Upper lobe of left lung (tissue), 4 donors: ENCODE data around the gene TPST1.

Source experiments
- CTCF ChIP-seq, 6 experiments: fragments of 450-650 bp in 4 of 6; fragments of 200-600 bp in 2 of 6; sonication (generic) in 2 of 6; IDR thresholded peaks; one replicate each; pipeline ENCODE4 v1.5.1; 2016 to 2019; ENCODE audit warnings: antibody characterized with exemption in 6 of 6
- EP300 ChIP-seq, 4 donors: sonication (generic); formaldehyde crosslinking; IDR thresholded peaks; one replicate each; pipeline ENCODE4 v1.5.1; 2017; ENCODE audit warnings: antibody characterized with exemption in 4 of 4, control low read depth in 2 of 4
- POLR2AphosphoS5 ChIP-seq, 2 donors: sonication (generic); formaldehyde crosslinking; IDR thresholded peaks; one replicate each; pipeline ENCODE4 v1.5.1; 2017; ENCODE audit warnings: antibody characterized with exemption in 2 of 2

- no peak for TF ChIP-seq CTCF (IDR thresholded peaks at IDR 0.05)
- TF ChIP-seq EP300 (IDR thresholded peaks at IDR 0.05) = no peak
- no peak for TF ChIP-seq POLR2AphosphoS5 (IDR thresholded peaks at IDR 0.05)
Observed at GRCh38 chr7:66198469-66198868, 6.7 kb upstream of the TPST1 start.
